22Rv1 (cell line): Measurements from ENCODE around the gene HLX.

Experiments
- CTCF ChIP-seq: fragments of 450-650 bp; IDR thresholded peaks from 2 replicates; pipeline ENCODE4 v1.5.1; 2017; ENCODE audit warnings: mild to moderate bottlenecking
- ZFX ChIP-seq: fragments of 450-650 bp; IDR thresholded peaks from 2 replicates; pipeline ENCODE4 v1.6.1; 2017; ENCODE audit warnings: antibody characterized with exemption, borderline replicate concordance

GRCh38 chr1:220896092-220896491, 16.8 kb downstream of the HLX start:
- TF ChIP-seq CTCF = no peak
- TF ChIP-seq ZFX = no peak
